Cardiac fibroblast (primary cell): Measurements from ENCODE around the gene MTX1.
A peak's percentile ranks its signal among the peaks of the same experiment; 100 is the strongest.

Experiments used
- DNase-seq, 2 donors: peaks; one replicate each; pipeline versions ENCODE4 v3.0.0 to v3.0.0-alpha.2; 2010; ENCODE audit warnings: low read depth in 2 of 2
- H3K4me3 ChIP-seq, 2 donors: replicated peaks in 1 of 2; 1 replicate in 1 of 2; 2 replicates in 1 of 2; pipeline ENCODE4 v1.5.1; 2011; ENCODE audit warnings: low read depth in 2 of 2, low read length in 2 of 2, mild to moderate bottlenecking in 2 of 2, moderate library complexity in 1 of 2
- TF ChIP-seq, protein P1 (sequence below): IDR thresholded peaks from one replicate; pipeline ENCODE4 v1.5.1; 2011; ENCODE audit warnings: low read depth, mild to moderate bottlenecking, low read length, inconsistent platforms

Gene MTX1

DNA sequence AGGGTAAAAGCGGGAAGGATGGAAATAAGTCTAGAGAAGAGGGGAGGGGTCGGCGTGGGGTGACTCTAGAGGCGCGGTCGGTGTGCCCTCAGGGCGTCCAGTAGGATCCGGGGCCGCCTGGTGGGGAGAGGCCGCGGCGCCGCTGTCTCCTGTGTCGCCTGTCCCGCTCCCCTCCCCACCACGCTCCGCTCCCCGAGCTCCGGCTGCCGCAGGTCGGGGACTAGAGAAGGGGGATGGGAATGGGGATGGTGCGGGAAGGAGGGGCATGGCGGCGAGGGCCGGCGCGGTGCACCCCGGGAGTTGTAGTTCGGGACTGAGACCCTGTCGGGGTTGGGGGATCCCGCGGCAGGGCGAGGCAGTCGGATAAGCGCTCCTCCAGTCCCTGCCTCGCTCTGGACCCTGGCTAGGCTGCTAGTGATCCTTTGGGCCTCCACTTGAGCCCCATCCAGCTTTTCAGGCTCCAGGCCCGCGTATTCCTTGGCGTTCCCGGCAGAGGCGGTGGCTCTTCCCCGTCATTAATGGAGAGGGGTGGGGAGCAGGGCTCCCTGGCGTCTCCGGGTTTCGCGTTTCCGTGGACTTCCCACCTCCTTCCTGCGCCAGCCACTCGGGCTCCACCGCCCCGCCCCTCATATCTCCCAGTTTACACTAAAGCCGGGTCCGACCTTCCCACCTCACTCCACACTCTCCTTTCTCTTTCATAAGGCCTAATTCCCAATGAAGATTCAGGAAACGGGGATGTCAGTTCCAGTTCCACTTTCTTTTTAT, 46.9 kb downstream of the MTX1 start, which contains the start of gene ENTREP3:
Gene ENTREP3 (minus strand): TSS at position 241 of the 765 bp plus-strand sequence. CDS start 606 bp downstream, outside the sequence.
- TF ChIP-seq, protein P1, sequence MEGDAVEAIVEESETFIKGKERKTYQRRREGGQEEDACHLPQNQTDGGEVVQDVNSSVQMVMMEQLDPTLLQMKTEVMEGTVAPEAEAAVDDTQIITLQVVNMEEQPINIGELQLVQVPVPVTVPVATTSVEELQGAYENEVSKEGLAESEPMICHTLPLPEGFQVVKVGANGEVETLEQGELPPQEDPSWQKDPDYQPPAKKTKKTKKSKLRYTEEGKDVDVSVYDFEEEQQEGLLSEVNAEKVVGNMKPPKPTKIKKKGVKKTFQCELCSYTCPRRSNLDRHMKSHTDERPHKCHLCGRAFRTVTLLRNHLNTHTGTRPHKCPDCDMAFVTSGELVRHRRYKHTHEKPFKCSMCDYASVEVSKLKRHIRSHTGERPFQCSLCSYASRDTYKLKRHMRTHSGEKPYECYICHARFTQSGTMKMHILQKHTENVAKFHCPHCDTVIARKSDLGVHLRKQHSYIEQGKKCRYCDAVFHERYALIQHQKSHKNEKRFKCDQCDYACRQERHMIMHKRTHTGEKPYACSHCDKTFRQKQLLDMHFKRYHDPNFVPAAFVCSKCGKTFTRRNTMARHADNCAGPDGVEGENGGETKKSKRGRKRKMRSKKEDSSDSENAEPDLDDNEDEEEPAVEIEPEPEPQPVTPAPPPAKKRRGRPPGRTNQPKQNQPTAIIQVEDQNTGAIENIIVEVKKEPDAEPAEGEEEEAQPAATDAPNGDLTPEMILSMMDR, result no peak
- peak within 1 kb of the TSS; percentile 76 to 81 for H3K4me3 ChIP-seq
- DNase-seq, result peak; percentile 77 to 87

DNA sequence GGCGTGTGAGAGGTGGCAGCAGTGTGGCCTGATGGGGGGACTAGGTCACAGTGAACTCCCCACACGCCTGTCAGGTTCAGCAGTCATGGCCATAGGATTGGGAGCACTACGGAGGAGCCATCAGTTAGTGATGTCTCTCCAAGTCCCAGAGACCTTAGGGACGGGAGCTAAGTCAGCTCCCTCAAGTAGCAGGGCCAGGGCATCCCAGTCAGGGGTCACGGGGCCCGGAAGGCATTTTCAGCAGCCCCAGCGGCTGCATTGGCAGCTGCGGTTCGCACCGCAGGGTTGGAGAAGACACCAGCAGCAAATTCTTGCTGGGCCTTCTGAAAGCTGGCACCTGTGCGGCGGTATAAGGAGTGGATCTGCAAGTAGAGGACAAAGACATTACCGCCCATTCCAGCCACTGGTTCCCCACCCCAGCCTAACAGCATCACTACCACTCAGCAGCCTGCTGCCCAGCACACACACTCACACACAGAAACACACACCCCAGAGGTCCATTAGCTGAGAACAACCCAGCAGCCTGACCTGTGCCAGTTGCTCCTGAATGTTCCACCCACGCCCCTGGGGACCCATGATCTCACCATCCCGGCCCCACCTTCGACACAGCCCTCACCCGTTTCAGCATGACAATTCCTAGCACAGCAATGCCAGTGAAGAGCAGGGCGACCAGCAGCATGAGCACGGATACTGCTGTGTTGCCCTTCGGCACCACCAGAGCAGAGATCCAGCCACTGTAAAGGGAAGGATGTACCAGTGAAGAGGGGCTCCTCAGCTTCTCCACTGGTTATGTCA, 47.8 kb downstream of the MTX1 start:
- DNase-seq, result no peak
- peak overlapping the region in 1 of 2 donors; percentile 76 for H3K4me3 ChIP-seq
- TF ChIP-seq, protein P1, result no peak

DNA sequence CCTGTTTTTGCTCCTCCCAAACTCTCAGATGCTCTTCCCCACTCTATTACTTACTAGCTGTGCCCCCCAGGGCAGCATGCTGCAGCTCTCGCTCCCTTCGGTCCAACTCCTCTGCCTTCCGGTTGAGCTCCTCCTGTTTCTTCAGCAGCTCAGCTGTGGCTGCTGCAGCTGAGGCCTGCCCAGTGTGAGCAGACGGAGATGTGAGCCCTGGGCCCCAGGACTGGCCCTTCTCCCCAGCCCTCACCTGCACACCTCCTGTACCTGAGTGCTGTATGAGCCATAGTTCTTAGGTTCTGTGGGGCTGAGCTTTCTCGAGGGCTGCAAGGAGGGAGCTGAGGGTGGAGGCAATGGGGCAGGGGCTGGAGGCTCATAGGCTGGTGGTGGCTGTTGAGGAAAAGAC, 51.8 kb downstream of the MTX1 start:
- no peak for DNase-seq
- TF ChIP-seq, protein P1, result no peak
- no peak overlapping the region for H3K4me3 ChIP-seq

DNA sequence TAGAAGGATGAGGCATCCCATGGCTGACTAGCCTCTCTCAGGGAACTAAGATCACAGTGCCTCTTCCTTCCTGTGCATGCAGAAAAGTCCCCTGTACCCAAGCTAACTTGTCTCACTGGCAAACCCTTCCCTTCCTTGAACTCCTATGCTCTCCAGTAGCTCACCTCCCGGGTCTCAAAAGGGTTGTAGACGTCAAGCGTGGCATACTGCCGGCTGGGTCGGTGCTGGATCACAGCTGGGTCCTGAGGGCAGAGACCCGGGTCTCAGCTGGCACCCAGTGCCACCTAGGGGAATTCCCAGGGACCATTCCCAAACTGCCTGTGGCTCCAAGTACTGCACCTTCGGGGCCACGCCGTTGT, 53.0 kb downstream of the MTX1 start:
- peak overlapping the region; percentile 71 to 97 for H3K4me3 ChIP-seq
- TF ChIP-seq, protein P1, result no peak
- DNase-seq, result no peak

DNA sequence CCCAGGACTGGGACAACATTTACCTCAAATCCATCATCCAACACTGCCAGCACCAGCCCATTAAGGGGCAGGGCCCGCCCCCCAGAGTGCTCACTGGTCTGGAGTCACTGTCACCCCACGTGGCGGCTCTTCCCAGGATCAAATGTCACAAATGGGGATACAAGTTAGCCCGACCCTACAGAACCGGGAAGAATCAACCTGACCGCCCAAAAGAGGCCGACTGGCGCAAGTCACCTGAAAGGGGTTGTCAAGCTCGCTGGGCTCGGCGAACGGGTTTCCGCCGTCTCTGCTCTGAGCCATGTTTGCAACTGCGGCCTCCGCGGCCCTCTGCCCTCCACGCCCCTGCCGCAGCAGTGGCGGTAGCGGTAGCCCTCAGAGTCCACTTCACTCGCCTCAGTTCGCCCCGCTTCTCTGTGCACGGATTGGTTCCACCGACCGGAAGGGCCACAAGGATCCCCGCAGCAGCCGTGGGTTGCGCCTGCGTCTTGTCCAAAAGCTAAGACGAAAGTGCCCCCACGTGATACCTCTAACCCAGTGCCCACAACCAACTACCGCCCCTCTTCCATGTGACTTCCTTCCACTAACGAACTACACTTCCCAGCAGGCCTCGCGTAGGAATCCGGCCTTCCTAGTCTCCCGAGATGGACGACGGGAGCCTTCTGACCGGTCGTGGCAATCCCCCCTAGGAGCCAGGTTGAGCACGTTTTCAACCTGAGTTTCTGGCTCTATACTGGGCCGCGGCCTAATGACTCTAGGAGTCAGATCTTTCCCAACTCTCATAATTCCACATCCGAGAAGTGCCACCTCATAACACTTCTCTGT, 53.6 kb downstream of the MTX1 start, which contains the start of gene SCAMP3:
Gene SCAMP3 (minus strand): TSS at position 509 of the 822 bp plus-strand sequence. CDS start 209 bp downstream, at position 300.
- DNase-seq, result peak; percentile 99
- TF ChIP-seq, protein P1, result no peak

DNA sequence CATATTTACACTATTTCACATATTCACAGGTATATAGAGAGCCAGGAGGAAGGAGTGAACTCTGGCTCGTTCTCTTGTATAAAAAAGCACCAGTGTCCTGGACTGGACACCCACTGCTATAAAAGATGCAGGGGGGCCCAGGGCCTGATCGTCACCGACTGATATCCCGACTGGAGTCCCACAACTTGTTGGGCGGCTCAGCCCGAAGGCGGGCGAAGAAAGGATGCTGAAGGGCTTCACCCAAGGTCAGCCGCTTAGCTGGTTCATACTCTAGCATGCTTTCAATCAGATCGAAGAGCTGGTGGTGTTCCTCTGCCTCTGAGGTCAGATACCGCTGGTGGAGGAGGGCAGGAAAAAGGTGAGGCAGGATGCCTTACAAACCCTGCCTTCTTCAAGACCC, 54.6 kb downstream of the MTX1 start:
- TF ChIP-seq, protein P1, result no peak
- H3K4me3 ChIP-seq, result no peak overlapping the region
- DNase-seq, result no peak

More for the DNA sequence above, 53.6 kb downstream of the MTX1 start, which contains the start of gene SCAMP3:
- peak within 1 kb of the TSS; percentile 71 to 97 for H3K4me3 ChIP-seq
